GM19372 (cell line): ENCODE measurements around the gene NFIA.

Experiments
- ATAC-seq: cut with Tn5 transposase; IDR thresholded peaks from one replicate; pipeline ENCODE4 v1.9.1; 2021; ENCODE audit warnings: mild to moderate bottlenecking, low read depth, moderate library complexity; ENCODE audit not compliant: unreplicated experiment

Gene NFIA

DNA sequence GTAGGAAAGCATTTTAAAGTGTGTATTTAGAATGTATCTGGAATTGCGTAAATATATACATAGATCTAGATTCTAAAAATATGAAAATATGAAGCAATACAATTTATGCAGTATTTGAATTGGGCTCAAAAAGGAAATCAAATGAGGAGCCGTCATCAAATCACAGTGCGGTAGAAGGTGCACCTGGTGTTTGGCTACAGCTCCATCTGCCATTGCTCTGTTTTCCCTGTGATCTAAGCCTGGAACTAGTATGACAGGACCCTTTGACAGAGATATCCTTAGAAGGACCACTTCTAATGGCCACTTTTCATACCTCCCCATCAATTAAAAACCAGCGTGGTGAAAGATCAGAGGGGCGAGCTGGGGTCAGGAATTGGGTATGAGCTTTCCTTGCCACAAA lies 202.6 kb downstream of the NFIA start:
- ATAC-seq = no peak

DNA sequence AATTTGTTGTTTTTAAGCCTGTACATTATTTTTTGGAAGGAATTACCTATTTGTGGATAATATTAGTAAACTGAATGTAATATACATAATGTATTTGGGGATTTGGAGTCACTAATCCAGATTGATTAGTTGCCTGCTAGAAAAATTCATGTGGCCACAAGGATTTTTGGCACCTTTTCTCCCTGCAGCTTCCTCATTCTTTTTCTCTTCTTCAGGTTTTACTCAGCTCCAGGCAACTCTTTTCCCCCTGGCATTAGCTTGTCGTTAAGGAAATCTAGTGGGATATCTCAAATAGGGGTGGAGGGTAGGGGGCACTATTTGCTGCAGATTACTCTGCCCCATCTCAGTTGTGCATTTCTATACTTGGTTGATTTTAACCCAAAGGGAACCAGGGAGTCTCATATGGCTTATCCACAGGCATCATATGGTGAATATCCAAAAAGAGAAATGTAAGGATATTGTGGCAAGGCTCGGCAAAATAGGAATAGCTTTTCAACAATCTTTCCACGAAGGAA lies 203.1 kb downstream of the NFIA start:
- no peak for ATAC-seq

DNA sequence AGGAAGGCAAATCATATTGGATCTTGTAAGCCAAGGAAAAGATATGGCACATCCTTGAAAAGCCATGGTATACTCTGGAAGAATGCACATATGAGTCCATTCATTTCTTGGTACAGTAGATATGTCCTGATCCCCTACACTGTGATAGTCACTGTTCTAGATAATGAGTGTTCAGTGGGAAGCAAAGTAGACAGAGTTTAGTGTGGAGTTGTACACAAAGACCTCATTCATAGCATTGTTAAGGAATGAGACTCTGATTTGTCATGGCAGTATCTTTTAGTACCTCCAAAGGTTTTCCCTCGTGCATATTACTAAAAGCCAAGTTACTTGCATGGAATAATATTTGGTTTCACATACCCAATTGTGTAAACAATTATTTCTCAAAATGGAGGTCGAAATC lies 204.7 kb downstream of the NFIA start:
- no peak for ATAC-seq

DNA sequence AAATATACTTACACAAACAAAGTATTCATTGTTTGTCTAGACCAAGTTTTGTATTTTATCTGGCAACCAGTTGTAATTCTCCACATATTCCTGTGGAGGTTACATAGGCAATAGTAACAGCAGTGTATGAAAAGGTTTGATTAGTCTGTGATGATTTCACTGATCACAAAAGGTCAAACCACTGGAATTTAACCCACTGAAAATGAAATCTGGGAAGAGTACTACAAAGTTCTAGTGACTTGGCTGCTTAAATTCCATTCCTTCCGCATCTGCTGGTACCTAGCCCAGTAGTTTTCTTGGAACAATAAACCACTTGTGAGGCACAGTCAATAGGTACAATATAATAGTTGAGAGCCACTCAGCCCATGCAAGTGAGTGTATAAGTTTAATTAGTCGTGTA lies 205.4 kb downstream of the NFIA start:
- ATAC-seq = no peak

DNA sequence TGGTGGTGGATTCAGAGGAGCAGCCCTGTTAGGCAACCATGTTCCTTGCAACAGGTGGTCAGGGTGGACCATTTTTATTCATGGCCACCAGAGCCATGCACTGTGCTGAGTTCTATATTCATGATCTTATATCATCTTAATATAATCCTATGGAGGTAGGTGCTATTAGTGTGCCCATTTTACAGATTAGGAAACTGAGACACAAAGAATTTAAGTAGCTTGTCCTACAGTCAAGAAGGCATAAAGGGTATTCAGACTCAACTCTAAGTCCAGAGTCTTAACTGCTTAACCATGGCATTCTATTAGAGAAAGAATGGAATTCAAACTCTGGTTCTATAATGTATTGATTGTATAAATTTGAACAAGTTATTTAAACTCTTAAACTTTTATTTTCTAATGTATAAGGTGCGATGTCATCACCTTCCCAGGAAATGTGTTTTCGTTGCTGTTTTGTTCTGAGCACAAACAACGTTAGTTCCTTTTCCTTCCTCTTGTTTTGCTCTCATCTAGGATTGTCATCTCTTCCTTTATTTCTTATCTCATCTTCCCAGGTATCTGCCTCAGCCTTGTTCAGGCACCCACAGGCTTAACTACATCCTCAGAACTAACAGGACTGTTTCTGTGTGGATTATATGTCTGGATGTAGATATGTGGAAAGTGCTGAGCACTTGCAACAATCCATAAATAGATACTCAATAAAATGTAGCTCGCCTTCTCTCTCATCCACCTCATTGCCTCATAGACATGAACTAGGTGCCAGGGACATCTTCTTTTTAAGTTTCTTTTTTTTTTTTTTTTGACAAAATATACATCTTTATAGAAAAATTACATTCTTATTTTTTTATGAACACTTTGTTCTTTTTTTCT lies 207.1 kb downstream of the NFIA start:
- ATAC-seq = no peak

DNA sequence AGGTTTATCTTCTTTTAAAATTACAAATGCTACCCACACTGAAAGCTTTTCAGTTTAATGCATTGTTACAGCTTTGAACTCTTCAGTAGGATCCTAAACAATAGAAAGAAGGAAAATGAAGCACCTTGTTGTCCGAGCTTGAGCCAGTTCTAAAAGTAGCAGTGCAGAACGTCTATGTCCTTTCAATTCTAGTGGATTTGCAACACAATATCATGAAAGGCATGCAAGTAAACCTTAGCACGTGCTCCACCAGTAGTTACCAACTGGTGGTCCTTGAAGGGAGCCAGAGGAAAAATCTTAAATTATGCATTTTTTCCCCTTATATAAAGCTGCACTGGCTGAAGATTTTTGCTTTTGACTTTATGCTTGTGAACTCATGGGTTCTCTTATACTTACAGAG lies 208.2 kb downstream of the NFIA start:
- ATAC-seq = no peak

DNA sequence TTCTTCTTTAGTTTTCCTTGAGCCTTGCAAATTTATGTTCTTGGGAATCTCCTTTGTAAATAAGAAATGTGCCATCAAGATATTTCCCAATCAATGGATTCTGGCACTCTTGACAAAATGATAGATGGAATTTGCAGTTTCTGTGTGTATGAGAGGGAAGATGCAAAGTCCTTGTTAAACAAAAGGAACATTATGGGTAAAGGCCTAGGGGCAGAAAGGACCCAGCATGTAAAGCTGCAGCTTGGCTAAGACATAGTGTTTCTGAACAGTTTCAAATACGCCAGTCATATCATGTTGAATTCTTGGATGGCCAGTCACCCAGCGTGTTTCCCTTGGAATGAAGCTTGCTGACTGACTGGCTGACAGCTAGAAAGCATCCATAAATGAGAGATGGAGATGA lies 210.8 kb downstream of the NFIA start:
- ATAC-seq = no peak

DNA sequence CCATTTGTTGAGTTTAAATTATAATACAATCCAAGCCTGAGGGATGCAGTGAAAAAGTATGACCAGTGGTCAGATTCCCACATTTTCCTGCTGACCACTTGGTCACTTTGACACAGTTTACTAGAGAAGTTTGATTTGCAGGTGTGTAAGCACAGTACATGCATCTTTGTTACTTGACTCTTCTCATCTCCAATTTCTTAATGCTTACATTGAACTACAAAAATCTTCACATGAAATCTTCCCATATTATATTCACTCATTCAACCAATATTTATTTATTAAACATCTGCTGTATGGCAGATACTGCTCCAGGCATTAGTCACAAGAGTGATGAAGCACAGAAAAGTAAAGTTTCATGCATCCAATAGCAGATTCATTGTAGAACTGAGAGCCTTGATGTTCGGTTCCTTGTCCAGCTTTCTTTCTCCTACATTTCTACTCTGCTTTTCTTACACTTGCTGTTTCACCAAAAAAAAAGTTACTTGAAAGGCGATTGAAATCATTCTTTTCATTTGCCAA lies 211.7 kb downstream of the NFIA start:
- ATAC-seq = no peak

DNA sequence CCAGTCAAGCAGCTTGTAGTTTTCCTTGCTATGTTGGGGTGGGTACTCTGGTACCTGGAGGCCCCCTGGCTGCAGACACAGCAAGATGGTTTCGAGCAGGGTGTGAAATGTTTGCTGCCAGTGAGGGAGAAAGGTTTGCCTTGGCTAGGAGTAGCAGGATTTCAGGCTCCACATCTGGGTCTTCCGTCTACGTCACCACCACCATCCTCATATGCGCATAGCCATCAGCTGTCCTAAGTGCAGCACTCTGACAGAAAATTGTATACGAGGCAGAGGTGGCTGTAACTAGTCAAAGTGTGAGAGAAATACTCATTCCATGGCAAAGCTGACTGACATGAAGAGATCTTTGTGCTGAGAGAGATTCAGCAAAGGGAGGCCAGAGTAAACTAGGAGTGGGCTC lies 212.6 kb downstream of the NFIA start:
- no peak for ATAC-seq

DNA sequence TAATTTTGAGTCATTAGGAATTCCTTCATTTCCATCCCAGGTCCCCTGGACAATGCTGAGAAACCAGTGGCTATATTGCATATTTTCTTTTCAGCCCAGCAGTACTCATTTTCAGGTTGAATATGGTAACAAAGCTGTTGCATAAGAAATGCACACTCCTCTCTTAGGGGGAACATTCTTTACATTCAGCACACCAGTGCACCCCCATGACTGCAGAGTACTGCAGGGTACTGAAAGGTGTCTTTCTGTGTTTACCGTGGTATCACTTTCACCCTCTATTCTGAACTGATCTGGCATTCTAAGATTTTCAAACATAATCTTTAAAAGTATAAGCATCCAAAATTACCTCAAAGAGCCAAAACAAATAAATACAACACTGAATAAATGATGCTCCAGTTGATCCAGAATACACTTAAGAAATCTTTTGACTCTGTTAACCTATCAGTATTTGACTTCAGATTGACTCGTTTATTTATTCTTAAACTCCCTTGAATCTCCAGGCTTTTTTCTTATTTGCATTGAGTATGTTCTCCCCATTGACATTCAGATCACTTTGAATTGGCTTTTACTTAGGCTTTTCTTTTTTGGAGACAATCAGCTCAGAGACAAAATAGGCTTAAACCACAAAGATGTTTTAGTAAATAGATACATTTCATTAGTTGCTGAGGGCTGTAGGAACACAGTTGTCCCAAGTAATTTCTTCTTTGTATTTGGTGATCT lies 213.6 kb downstream of the NFIA start:
- ATAC-seq = no peak

DNA sequence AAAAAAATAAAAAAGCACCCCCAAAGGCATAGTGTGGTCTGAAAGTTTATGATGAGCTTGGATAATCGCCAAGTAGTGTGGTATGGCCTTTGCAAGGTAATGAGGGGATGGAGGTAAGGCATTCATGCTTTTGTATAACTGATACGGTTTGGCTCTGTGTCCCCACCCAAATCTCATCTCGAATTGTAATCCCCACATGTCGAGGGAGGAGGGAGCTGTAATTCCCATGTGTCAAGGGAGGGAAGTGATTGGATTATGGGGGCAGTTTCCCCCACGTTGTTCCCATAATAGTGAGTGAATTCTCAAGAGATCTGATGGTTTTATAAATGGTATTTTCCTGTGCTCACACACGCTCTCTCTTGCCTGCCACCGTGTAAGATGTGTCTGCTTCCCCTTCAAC lies 215.5 kb downstream of the NFIA start:
- ATAC-seq = no peak

DNA sequence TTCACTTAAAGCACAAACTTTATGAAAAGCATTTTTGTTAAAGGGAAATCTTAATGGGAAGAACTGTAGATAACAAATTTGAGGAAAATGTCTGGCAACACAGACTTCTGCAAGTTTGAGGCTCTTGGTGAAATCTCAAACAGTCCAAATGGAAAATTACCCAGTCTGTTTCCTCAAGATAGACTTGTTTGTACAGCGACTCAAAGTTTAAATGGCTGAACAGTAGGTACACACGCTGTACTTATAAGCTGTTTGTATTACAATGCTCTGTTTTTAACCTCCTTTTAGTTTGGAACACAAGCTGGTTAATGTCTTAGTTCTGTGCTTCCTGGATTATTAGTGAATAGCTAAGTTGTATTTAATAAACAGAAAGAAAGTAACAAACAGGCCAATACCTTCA lies 217.1 kb downstream of the NFIA start:
- no peak for ATAC-seq

DNA sequence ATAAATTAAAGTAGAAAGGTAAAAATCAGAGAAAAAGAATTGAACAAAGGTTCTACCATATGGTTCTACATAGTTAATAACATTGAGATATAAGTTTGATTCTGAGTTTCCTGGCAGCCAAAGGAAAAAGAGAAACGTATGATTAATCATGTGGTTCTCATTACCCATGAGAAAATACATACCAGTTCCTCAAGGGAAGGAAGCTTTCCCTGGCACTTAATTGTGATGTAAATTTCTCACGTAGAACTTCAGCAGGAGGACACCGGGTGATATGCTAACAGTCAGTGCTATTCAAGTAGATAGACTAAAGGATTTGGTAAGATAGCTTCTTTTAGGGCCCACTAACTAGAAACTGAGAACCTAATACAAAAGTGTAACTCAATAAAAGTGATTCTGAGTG lies 218.5 kb downstream of the NFIA start:
- no peak for ATAC-seq

DNA sequence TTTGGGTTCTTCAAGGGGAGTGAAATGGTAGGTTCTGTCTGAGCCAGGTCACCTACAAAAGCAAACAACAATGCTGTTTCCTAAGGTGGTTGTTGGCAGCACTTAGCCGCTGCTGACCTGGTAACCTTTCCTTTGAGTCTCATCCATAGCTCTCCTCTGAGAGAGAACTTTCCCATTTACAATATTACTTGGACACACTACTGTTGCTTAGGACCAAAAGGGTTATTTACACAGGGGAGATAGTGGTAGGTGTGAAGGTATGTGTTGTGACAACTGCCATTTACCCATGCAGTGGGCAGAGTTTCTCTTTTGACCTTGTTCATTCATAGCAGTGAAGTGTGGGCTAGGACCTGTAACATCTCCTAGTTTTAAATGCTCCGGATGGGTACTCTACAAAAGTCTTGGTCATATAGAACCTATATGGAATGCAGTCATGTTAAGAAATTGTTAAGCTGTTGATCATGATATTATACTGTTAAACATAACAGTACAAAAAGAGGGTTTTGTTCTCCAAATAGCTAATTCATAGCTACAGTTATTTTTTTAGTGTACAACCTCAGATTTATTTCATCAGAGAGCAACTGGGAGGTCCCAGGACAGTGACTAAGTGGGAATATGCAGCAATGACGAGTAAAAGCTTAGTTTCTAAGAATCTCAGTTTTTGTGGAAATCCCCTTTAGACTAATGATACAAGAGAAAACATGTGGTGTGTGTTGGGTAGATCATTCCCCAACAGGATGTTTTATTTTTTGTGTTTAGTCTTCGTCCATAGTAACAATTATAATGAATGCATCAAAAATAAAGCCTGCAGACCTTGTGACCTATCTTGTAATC lies 219.7 kb downstream of the NFIA start:
- ATAC-seq = no peak

DNA sequence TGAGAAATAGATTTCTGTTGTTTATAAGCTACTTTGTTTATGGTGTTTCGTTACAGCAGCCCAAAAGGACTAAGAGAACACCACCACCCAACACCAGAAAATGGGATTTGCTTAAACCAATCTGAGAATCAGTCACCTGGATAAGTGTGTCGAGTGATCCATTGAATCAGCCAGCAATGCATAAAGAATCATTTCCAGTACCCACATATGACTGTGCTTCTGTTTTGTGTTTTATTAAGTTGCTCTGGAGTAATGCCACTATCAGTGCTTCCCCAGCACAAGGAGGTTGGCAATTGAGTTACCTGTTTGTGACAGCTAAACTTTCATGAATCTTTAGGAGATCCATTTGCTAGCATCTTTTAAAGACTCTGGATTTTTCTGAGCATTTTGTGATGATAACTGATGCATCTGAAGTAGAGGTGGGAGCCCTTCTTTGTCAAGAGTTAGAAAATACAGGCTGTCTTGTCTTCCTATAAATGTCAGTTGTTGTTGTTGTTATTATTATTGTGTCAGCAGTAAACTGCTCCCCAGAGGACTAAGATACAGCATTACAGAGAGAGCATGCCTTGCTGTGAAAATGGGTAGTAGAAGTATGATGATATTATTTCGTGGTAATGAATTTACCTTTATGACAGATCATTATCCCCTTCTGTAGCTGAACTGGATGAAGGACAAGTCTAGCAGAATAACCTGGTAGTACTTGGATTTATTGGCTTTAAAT lies 225.2 kb downstream of the NFIA start:
- no peak for ATAC-seq

DNA sequence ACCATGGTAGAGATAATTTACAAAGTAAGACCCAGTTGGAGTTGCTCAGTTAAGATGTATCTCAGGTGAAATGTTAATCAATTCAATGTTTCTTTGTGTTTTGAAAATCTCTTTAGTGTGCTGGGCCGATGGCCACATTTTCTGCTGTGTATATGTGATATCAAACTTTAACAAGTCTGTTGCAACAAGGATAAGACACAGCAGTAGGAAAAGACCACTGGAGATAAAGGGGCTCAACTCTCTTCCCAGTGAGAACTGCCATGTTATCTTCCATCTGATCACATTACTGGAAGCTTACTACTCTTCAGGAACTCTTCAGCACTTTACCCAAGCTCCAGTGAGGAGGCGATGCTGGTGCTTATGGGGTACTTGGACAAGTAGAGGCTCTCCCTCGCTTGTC lies 227.7 kb downstream of the NFIA start:
- no peak for ATAC-seq

DNA sequence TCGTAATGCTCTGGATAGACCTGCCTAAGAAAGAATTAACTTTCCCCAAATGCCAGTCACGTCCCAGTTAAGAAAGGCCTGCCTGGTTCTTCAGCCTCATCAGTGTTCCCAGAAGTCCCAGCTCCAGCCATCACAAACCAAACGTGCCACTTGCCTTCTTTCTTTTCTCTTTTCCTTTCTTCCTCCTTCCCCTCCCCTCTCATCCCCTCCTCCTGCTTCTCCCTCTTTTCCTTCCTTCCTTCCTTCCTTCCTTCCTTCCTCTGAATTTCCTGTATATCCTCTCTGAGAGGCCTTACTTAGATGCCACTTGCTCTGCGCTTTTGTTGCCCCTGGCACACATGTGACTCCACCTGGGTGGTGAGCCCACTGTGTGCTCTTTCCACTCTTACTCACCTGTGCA lies 228.2 kb downstream of the NFIA start:
- ATAC-seq = no peak

DNA sequence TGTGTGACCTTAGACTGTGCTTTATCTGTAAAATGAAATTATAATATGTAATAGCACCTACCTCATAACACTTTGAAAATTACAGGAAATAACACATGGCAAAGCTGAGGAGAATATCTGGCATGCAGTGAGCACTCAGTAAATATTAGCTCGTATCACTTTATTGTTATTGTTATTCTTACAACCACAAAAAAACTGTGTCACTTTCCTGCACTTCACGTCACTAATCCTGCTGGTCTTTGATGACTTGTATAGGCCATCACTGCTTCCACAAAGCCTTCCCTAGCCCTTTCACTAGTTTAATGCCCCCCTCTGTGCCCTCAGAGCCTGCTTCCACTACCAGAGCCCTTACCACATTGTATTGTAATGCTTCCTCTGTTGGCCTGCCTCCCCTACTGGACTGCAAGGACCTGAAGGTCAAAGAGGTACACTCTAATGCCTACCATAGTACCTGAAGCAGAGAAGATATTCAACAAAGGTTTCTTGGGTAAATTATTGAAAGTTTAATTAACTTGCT lies 231.6 kb downstream of the NFIA start:
- ATAC-seq = no peak

DNA sequence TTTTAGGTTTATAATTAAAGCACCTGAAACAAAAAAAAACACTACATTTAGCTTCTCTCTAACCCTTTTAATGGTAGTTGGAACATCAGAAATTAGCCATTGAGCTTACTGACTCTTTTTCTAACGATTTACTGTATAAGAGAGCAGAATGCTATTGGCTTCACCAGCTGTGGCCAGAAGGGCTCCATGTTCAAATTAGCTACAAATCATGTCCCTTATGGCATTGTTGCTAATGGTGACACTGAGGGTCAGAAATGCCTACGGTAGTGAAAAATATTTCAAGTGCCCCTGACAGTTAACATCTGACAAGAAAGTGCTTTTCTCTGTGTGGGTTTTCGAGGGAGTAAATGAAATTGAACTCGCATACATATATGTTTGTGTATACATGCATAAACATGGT lies 232.7 kb downstream of the NFIA start:
- ATAC-seq = no peak

DNA sequence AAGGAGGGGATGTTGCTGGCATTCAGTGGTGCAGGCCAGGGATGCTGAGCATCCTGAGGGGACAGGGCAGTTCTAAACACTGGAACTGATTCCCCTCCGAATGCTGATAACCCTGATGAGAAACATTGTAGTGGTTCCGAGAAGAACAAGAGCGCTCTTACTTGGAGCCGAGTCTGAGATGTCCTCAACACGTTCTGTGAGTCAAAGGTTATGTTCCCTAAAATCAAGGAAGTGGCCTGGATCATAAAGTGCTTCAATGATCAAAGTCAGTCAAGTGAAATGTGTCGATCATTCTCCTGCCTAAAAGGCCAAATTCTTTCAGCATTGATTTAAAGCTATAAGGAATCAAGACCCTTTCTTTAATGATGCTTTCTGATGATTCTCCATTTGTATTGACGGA lies 234.1 kb downstream of the NFIA start:
- ATAC-seq = no peak
